ENCODE results near the gene SLAMF9.

- no peak for TF ChIP-seq CTCF (IDR thresholded peaks at IDR 0.05; ENCODE audit: low read depth, low read length)
- no peak for TF ChIP-seq EZH2phosphoT487 (IDR thresholded peaks at IDR 0.05; ENCODE audit: low read depth)
These were observed 40.4 kb downstream of the SLAMF9 start for GRCh38 chr1:159913451-159914192.

Measured in OCI-LY3 (cell line).